ENCODE data around the gene APOE.

APOE gene

GRCh38 chr19:44954649-44955504 lies 49.3 kb downstream of the APOE start, which contains the start of gene CLPTM1:
Gene CLPTM1 (plus strand): TSS chr19:44955380. CDS start chr19:44955396, 16 bp downstream.
- peak; percentile 93 for DNase-seq (ENCODE audit: low read depth)

DNA sequence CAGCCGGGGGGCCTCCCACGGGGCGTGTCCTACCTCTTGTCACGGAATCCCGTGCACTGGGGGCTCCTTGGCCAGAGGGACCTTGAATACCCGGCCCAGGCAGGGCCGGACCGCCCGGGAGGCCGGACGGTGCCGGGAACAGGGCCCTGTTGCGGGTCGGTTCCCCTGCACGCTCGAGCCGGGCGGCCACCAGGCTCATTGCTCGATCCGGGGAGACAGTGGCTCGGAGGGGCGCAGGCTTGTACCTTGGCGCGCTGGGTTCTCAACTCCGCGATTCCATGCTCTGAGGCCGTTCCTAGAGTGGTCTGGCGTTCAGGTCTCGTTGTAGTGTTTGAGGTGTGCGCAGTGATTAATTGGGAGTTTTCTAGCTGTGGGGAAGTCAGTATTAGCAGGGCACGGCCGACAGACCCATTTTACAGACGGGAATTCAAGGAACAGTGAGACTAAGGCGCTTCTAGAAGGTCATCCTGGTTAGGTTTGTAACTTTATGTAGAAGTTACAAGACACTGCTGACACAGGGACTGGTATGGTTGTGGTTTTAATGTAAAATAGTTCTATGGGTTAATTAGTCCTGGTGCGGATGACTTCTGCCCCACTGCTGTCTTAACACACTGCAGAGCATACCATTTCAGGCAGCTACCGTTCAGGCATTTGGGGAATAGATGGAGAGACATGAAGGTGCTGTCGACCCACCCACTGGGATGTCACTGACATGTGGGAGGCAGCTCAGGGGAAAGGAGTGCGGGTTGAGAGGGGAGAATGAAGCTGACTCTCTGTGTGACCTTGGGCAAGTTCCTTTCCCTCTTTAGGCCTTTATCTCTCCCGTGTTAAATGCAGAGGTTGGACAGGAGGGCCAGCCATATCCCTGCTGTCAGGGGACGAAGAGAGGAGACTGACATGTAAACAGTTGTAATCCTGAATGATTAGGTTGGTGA lies 50.2 kb downstream of the APOE start:
- DNase-seq (ENCODE audit: low read depth) = no peak

DNA sequence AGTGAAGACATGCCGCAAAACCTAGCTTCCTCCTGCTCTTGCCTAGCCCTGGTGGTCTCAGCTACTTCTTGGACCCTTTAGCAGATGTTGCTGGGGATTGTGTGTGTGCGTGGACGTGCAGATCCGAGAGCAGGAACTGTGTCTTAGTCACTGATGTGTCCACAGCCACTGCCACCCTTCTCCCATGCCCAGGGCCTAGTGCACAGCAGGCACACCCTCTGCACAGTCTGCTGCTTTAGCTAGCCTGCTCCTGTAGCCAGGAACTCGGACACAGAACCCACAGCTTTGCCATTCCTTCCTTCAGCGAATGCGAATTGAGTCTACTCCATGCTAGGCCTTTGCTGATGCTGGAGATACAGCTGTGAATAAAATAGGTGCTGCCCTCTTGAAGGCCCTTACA lies 51.9 kb downstream of the APOE start:
- no peak for DNase-seq (ENCODE audit: low read depth)

- no peak for DNase-seq (ENCODE audit: low read depth)
Observed at GRCh38 chr19:44958090-44958489, 52.5 kb downstream of the APOE start.

Data from stimulated activated CD4-positive, alpha-beta T cell treated with anti-CD3 and anti-CD28 coated beads, Interleukin-2, amount 100 ng/mL, for 4 hours (primary cell).